Measurements from ENCODE around the gene ARPP21. TPM values are rescaled to one million over a fixed set of nuclear protein-coding genes. Genes with fewer than 3 reads are reported as not detected.

The ARPP21 gene
- total RNA-seq, 1 experiment from 2014 or later: not detected

DNA sequence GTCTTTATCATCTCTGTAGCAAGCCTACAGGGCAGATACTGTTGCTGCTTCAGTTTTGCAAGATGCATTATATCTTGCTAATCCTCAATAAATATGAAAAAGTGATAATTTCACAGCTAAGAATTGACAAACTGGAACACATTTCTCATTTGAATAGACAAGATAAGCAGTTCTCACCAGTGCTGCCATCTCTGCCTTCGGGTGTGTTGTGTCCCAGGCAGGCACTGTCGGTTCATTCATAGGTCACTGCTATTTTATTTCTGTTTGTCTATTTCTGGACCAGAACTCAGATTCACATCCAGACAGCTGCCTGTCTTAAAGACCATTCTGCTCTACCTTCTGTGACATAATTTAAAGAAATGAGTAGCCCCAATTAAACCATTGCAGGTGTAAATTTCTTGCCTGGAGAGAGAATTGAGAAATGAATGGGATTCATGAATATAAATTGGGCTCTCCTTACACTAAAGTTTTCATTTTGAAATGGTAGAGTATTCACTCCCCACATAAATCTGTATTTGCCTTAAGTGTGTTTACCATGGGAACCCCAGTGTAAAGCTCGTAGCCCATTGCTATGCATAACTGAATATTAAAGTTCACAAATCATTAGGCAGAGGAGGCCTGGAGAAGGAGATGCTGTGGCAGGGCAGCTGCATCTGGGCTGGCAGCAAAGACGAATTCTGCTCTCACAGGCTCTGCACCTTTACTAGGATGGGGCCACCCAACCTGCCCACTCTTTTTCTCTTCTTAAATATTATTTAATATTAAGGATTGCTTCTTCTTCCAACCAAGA, 149.9 kb downstream of the ARPP21 start:
- DNase-seq: no peak
- ChIA-PET POLR2A (ENCODE audit: unreplicated experiment) (no interaction called here), CTCF (no interaction called here)
- Histone ChIP-seq H3K4me2 (ENCODE audit: low read length) (no peak overlapping the region), H3K4me1 (ENCODE audit: insufficient read depth, low read length) (no peaks in the 10 kb centered on the region), H3K9me3 (ENCODE audit: low read length) (no peaks in the 10 kb centered on the region), H3K9me2 (replicated peaks; ENCODE audit: low read length) (no peaks in the 10 kb centered on the region), H3K27ac (ENCODE audit: low read length) (no peak overlapping the region), H3K79me2 (ENCODE audit: low read length) (no peaks in the 10 kb centered on the region), H3K36me3 (ENCODE audit: low read depth, low read length) (no peaks in the 10 kb centered on the region), H3K4me3 (ENCODE audit: low read length) (no peak overlapping the region), H3K9ac (ENCODE audit: low read length) (no peak overlapping the region), H2AFZ (ENCODE audit: low read length) (no peak overlapping the region), H3F3A (ENCODE audit: low read length, unreplicated experiment) (no peaks in the 10 kb centered on the region), H4K20me1 (ENCODE audit: low read length) (no peaks in the 10 kb centered on the region), H3K27me3 (ENCODE audit: low read length) (no peaks in the 10 kb centered on the region)
- no peak for TF ChIP-seq EZH2phosphoT487 (IDR thresholded peaks at IDR 0.05; ENCODE audit: borderline replicate concordance, low read length)
- TF ChIP-seq, protein P1, sequence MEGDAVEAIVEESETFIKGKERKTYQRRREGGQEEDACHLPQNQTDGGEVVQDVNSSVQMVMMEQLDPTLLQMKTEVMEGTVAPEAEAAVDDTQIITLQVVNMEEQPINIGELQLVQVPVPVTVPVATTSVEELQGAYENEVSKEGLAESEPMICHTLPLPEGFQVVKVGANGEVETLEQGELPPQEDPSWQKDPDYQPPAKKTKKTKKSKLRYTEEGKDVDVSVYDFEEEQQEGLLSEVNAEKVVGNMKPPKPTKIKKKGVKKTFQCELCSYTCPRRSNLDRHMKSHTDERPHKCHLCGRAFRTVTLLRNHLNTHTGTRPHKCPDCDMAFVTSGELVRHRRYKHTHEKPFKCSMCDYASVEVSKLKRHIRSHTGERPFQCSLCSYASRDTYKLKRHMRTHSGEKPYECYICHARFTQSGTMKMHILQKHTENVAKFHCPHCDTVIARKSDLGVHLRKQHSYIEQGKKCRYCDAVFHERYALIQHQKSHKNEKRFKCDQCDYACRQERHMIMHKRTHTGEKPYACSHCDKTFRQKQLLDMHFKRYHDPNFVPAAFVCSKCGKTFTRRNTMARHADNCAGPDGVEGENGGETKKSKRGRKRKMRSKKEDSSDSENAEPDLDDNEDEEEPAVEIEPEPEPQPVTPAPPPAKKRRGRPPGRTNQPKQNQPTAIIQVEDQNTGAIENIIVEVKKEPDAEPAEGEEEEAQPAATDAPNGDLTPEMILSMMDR (conservative IDR thresholded peaks at IDR 0.05; ENCODE audit: low read depth, low read length): no peak
- no peak for TF ChIP-seq EZH2 (IDR thresholded peaks at IDR 0.05; ENCODE audit: low read length, unreplicated experiment)
- no TSS peak for BruUV-seq (replicated peaks)
- intact Hi-C loops (cut with micrococcal nuclease): no loop called here
- no peak for ATAC-seq

DNA sequence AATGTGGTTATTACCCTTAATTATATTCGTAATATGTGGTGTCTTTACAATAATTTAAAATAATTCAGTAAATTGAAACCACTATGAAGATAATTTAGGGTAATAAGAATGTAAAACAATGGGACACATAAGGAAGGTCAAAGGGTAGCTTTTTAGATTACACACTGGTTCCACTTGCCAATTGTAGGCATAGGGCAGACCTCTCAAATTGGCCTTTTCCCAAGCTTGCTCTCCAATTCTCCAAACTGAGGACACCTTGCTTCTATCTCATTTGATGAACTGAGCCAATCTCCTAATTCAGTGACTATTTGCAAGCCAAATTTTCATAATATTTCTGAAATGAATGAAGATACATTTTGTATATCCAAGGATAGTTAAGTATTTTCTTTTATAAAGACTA, 151.4 kb downstream of the ARPP21 start:
- H3F3A ChIP-seq (ENCODE audit: low read length, unreplicated experiment): no peaks in the 10 kb centered on the region
- intact Hi-C loops (cut with micrococcal nuclease): no loop called here
- ATAC-seq (no peak), DNase-seq (no peak)
- TF ChIP-seq, protein P1 (conservative IDR thresholded peaks at IDR 0.05; ENCODE audit: low read depth, low read length): no peak
- CTCF ChIA-PET: no interaction called here
- no peaks in the 10 kb centered on the region for H3K4me1 ChIP-seq (ENCODE audit: insufficient read depth, low read length)
- no peaks in the 10 kb centered on the region for H4K20me1 ChIP-seq (ENCODE audit: low read length)
- no TSS peak for BruUV-seq (replicated peaks)
- H3K4me2 ChIP-seq (ENCODE audit: low read length): no peak overlapping the region
- no peak overlapping the region for H3K27ac ChIP-seq (ENCODE audit: low read length)
- no peaks in the 10 kb centered on the region for H3K36me3 ChIP-seq (ENCODE audit: low read depth, low read length)
- H3K9ac ChIP-seq (ENCODE audit: low read length): no peak overlapping the region
- H2AFZ ChIP-seq (ENCODE audit: low read length): no peak overlapping the region
- H3K4me3 ChIP-seq (ENCODE audit: low read length): no peak overlapping the region
- POLR2A ChIA-PET (ENCODE audit: unreplicated experiment): no interaction called here
- no peaks in the 10 kb centered on the region for H3K9me2 ChIP-seq (replicated peaks; ENCODE audit: low read length)
- H3K79me2 ChIP-seq (ENCODE audit: low read length): no peaks in the 10 kb centered on the region
- H3K9me3 ChIP-seq (ENCODE audit: low read length): no peaks in the 10 kb centered on the region
- no peaks in the 10 kb centered on the region for H3K27me3 ChIP-seq (ENCODE audit: low read length)

DNA sequence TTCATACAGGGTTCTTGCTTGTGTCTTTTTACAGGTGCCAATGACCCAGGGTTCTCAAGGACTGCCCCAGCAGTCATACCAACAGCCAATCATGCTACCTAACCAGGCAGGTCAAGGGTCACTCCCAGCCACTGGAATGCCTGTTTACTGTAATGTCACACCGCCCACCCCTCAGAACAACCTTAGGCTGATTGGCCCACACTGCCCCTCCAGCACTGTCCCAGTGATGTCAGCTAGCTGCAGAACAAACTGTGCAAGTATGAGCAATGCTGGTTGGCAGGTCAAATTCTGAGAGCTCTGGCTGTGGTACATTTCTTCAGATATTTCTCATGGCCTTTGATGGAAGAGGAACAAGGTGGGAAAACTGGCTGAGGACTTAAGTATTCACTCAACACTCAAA, 154.3 kb downstream of the ARPP21 start:
- no peak overlapping the region for H3K9ac ChIP-seq (ENCODE audit: low read length)
- no peaks in the 10 kb centered on the region for H3F3A ChIP-seq (ENCODE audit: low read length, unreplicated experiment)
- no peak overlapping the region for H3K27ac ChIP-seq (ENCODE audit: low read length)
- no peaks in the 10 kb centered on the region for H3K9me3 ChIP-seq (ENCODE audit: low read length)
- H3K27me3 ChIP-seq (ENCODE audit: low read length): no peaks in the 10 kb centered on the region
- DNase-seq: no peak
- no peaks in the 10 kb centered on the region for H3K36me3 ChIP-seq (ENCODE audit: low read depth, low read length)
- no peak overlapping the region for H3K4me3 ChIP-seq (ENCODE audit: low read length)
- no TSS peak for BruUV-seq (replicated peaks)
- no peaks in the 10 kb centered on the region for H3K9me2 ChIP-seq (replicated peaks; ENCODE audit: low read length)
- intact Hi-C loops (cut with micrococcal nuclease): no loop called here
- no peaks in the 10 kb centered on the region for H4K20me1 ChIP-seq (ENCODE audit: low read length)
- CTCF ChIA-PET: no interaction called here
- H2AFZ ChIP-seq (ENCODE audit: low read length): no peak overlapping the region
- POLR2A ChIA-PET (ENCODE audit: unreplicated experiment): no interaction called here
- no peak for ATAC-seq
- TF ChIP-seq, protein P1 (conservative IDR thresholded peaks at IDR 0.05; ENCODE audit: low read depth, low read length): no peak
- TF ChIP-seq EZH2phosphoT487 (IDR thresholded peaks at IDR 0.05; ENCODE audit: borderline replicate concordance, low read length) (no peak), EZH2 (IDR thresholded peaks at IDR 0.05; ENCODE audit: low read length, unreplicated experiment) (no peak)
- H3K4me2 ChIP-seq (ENCODE audit: low read length): no peak overlapping the region
- no peaks in the 10 kb centered on the region for H3K79me2 ChIP-seq (ENCODE audit: low read length)
- H3K4me1 ChIP-seq (ENCODE audit: insufficient read depth, low read length): no peaks in the 10 kb centered on the region
